Measurements from ENCODE around the gene TMEM120A.

DNA sequence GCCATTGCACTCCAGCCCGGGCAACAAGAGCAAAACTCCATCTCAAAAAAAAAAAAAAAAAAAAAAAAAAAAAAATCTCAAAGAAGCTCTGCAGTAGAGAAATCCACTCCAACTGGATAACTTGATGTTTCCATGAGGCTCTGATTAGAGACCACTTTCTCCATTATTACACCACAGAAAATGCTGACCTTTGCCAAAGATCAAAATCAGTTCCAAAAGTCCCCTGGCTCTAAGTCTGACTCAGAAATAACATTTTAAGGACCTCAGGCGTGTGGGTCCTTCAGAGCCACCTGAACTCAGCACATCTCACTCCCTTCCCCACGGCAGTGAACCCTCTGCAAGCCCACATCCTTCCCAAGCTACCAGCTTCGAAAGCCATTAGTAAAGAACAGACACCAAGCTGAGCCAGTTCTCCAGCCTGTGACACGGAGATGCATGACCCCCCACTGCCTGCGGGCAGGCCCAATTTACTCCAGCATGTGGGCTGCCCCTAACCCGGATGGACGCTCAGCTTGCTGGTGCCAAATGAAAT, 13.8 kb upstream of the TMEM120A start:
- TF ChIP-seq, protein P1, sequence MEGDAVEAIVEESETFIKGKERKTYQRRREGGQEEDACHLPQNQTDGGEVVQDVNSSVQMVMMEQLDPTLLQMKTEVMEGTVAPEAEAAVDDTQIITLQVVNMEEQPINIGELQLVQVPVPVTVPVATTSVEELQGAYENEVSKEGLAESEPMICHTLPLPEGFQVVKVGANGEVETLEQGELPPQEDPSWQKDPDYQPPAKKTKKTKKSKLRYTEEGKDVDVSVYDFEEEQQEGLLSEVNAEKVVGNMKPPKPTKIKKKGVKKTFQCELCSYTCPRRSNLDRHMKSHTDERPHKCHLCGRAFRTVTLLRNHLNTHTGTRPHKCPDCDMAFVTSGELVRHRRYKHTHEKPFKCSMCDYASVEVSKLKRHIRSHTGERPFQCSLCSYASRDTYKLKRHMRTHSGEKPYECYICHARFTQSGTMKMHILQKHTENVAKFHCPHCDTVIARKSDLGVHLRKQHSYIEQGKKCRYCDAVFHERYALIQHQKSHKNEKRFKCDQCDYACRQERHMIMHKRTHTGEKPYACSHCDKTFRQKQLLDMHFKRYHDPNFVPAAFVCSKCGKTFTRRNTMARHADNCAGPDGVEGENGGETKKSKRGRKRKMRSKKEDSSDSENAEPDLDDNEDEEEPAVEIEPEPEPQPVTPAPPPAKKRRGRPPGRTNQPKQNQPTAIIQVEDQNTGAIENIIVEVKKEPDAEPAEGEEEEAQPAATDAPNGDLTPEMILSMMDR (IDR thresholded peaks at IDR 0.05) = no peak
- TF ChIP-seq POLR2AphosphoS5 (IDR thresholded peaks at IDR 0.05; ENCODE audit: low read depth, low read length) (no peak), TCF7L2 (IDR thresholded peaks at IDR 0.05; ENCODE audit: low read depth, low read length) (no peak)

Measured in Panc1 (cell line).